ENCODE results near the gene NR2E3.
"Not testable (repeated sequence)": the region's sequence is repeated elsewhere in the genome, so short reads cannot be mapped to it uniquely, and the experiment has no call there.

Gene NR2E3

DNA sequence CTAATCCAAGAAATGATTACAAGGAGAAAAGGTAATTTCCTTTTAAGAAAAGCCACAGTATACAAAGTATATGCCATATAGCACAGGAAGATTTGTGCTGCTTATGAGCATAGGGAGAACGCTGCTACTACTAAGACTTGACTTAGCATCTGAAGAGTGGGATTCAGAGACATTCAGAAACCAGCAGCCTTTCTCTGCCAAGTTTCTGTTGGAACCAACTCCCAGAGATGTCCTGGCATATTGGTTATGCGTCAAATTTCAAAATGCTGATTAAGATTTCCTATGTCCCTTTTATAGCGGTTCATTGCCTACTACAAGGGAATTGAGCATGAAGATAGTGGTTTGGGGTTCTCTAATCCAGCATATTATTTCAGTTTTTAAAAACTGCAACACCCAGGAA, 4.9 kb downstream of the NR2E3 start:
- DNase-seq (ENCODE audit: low spot score) = no peak

DNA sequence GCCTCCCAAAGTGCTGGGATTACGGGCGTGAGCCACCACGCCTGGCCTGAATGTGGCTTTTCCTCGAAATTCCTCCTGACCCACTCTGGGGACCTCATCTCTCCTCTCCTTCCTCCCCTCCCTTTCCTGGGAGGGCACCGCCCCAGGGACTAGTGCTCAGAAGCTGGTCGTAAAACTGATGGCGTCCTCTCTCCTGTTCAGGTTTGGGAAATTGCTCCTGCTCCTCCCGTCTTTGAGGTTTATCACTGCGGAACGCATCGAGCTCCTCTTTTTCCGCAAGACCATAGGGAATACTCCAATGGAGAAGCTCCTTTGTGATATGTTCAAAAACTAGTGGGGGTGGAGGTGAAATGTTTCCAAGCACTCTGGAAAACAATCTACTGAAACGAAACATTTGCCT, 7.0 kb downstream of the NR2E3 start:
- DNase-seq (ENCODE audit: low spot score) = no peak

DNA sequence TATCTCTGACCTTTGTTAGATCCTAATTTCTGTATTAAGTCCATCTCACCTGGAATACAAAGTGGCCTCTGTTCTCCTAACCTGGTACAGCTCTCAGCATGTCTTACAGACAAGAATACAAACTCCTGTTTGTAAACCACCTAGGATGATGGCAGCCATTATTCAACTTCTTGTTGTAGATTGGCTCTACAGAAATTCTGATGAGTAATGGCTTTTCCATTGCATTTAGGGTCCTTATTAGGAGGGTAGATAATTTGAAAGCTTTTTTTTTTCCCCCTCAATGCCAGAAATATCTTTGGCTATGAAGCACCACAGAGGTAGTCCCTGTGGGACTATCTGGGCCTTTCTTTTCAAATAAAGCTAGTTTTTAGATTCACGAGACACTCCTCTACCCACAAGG, 9.8 kb downstream of the NR2E3 start:
- DNase-seq (ENCODE audit: low spot score) = no peak

DNA sequence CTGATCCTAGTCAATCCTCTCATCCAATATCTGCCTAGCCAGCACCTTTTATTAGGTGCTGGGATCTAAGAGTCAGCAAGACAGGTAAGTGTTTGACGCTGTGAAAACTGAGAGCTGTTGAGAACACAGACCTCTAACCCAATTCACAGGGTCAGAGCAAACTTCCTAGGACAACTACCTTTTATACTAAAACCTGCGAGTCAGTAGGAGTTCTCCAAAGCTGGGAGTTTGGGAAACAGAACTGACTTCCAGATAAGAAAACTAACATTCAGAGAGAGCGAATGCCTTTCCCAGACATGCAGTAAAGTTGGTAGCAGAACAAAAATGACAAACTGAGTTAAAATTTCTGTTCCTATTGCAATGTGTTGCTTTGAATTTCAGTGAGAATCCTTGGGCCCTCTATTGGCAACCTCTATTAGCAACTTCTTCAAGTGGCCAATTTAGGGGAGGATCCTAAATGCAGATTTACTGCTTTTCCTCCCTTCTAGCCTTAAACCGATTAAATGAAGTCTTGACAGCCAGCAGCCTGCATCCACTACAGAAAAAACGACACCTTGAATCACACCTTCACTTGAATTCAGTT, 11.3 kb downstream of the NR2E3 start:
- no peak for DNase-seq (ENCODE audit: low spot score)

DNA sequence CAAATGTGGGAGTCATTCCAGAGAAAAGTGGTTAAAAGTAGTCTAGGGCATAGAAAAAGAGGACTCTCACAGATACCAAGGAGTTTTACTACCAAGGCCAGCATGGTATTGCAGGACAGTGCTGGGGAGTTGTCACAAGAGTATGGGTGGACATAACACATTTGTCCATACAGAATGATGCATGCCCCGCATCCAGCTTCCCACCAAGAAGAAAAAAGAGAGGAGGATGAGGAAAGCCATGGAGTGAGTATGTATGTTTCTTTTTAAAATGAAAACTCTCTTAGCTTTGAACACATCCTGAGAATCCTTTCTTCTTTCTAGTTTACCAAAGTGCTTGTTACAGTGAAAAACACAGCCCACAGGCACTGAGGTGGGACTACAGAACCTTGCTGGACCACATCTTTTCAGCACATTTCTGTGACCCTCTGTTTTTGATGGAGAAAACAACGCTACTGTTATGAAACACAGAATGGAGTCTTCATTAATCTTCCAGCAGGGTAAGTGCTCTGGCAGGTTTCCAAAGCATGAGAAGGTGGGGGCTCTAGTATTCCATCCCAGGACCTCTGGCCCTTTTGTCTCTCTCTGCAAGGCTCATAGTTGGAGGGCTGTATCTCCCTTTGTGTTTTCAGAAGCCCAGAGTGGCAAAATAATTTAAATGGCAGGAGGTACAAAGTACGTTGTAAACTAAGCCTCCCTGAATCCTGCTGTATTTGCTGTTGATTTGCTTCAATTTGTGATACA, 12.7 kb downstream of the NR2E3 start:
- no peak for DNase-seq (ENCODE audit: low spot score)

DNA sequence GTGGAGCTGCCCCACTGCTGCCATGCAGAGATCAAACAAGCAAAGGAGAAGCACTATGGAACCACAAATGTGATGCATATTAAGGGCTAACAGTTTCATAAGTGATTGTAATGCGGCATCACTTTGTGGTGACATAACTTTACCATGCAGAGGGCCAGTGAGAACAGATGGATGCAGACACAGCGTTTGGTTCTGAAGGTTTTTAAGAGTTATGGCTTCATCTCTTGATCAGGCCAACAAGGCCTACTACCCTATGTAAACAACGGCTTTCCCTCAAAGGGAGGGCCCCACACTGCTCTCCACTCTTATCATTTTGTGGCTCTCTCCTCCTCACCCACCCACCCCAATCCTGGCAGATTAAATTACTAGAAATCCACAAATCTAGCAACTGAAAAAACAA, 13.4 kb downstream of the NR2E3 start:
- DNase-seq (ENCODE audit: low spot score) = no peak

DNA sequence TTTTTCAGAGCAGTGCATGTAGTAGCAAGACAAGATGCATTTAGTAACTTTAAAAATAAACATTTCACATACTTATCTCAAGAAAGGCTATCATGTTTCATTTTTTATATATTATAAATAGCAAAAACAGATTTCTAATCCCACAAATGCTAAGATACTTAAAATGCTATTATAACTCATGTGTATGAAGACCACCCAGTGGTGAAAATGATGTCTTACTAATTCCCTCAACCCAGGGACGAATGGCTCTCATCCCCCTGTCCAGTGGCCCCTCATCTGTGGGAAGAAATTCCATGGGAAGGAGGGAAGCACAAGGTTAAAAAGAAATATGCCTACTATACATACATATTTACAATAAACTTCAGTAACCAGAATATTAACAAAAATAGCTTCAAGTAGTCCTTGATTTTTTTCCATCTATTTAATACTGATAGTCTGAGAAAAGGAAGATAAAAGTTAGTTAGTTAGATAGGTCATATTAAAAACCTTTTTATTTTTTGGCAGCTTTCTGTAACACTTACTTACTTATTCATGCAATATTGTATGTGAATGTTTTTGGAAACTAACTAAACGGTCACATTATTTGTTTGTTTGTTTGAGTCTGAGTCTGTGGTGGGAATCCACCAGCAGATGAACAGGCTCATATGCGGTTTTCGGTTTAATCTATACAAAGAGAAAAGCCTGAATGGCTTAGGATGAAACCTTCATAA, 14.8 kb downstream of the NR2E3 start:
- no peak for DNase-seq (ENCODE audit: low spot score)

DNA sequence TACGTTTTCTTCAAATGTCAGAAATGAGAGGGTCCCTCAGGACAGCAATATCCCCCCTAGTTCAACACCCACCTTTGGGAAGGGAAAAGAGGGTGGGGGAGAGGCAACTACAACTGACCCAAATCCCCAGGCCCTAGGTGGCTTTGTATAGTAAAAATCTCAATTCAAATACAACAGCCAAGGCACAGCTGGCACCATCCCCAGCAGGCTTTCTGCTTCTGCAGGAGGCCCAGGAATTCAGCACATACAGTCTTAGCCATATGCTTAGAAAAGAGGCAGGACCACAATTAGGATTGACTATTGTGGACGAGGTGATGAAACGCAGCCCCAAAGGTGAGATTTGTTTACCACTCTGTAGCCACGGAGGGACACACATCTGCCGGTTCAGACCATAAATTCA, 15.8 kb downstream of the NR2E3 start:
- no peak for DNase-seq (ENCODE audit: low spot score)

DNA sequence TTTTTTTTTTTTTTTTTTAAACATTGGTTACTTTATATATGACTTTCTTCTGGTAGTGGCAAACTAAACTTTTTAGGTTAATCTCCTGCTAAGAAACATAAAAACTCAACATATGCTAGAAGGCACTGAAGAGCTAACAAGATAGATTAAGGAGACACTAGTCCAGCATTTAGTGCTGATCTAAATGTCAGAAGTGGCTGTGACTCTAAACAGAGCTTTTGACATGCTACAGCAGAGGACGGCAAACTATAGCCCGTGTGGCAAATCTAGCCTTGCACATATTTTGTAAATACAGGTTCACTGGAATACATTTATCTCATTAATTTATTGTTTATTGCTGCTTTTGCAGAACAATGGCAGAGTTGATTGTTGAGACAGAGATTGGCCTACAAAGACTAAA, 20.6 kb downstream of the NR2E3 start:
- DNase-seq (ENCODE audit: low spot score) = no peak

DNA sequence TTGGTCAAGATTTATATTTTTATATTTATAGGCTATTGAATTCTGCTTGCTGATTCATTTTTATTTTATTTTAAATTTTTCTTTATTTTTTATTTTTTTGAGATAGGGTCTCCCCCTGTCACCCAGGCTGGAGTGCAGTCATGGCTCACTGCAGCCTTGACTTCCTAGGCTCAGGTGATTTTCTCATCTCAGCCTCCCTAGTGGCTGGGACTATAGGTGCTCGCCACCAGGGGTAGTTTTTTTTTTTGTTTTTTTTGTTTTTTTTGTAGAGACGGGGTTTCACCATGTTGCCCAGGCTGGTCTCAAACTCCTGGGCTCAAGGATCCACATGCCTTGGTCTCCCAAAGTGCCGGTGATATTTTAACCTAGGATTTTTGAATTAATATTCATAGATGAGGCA, 31.2 kb downstream of the NR2E3 start:
- DNase-seq (ENCODE audit: low spot score) = no peak

DNA sequence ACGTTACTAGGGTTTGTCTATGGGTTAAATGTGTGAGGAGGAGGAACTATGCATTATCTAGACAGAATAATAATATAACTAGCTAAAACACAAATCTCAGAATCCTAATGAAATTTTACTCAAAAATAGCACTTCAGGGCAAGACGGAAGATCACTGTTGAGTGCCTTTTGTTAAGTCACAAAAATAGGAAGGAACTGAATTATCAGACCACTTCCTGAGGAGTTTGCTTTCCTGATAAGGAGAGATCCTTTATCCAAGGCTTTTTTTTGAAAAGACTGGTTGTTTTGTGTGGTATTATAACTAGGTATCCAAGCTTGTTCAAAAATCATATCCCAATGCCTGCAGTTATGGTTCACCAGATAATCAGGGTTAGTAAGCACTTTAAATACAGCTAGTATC, 34.6 kb downstream of the NR2E3 start:
- no peak for DNase-seq (ENCODE audit: low spot score)

DNA sequence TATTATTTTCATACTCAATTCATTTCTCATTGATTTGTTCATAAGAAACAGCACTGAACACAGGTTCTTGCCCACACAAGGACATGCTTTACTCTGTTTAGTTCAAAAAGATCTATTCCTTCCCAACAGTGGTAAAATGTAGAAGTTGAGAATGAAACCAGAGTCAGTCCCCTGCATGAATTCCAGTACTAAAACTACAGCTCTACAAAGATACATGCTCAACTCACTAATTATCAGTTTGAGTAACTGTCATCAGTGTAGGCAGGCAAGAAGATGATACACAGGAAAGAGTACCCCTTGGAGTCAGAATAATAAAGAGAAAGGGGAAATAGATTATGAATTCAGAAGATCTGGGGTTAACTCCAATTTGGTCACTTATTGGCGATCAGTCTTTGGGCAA, 43.2 kb downstream of the NR2E3 start:
- no peak for DNase-seq (ENCODE audit: low spot score)

DNA sequence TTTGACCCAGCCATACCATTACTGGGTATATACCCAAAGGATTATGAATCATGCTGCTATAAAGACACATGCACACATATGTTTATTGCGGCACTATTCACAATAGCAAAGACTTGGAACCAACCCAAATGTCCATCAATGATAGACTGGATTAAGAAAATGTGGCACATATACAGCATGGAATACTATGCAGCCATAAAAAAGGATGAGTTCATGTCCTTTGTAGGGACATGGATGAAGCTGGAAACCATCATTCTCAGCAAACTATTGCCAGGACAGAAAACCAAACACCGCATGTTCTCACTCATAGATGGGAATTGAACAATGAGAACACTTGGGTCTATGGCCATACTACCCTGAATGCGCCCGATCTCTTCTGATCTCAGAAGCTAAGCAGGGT, 47.9 kb downstream of the NR2E3 start:
- DNase-seq (ENCODE audit: low spot score) = not testable (repeated sequence)

Data from hepatic stellate cell (primary cell).